ENCODE results near the gene OPCML. TPM values are rescaled to one million over a fixed set of nuclear protein-coding genes. Genes with fewer than 3 reads are reported as not detected.

Gene OPCML
- total RNA-seq, 2 donors from 2014 or later: under 0.01 TPM; not detected in 1

DNA sequence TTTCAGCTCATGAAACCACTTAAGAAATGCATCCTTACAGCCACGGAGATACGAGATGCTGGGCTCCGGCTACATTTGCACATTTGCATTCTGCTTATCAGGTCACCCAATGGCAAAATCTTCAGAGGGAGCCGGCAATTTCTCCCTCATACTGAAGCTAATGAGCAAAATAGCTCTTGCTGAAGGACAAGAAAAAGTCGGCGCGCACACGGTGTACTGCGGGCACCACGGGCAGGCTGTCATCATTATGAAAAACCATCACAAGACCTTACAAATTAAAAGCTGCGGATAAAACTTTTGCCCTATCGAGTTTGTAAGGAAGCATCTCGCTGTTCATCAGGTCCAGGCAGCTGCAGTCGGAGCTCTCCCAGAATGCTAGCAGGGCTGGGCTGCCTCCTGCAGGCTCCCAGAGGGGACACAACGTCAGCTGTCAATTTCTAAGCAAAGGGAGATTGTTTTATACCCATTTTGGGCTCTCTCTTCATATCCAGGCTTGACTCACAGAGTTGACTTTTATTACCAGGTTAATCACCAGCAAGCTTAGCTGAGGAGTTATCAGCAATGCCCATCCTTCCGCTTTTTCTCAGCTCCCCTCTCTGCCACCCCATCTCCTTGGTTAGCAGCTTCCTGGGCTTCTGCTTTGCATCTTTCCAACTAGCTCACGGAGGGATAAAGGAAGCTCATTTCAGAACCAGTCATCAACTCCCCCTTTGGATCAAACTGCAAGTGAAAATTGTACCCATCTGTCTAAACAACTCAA lies 375.1 kb downstream of the OPCML start:
- 27 to 37% methylated on average over 17 of the region's 17 CpGs for WGBS, 2 donors
- Histone ChIP-seq H3K36me3 (replicated peaks in 1 of 2; ENCODE audit: insufficient read depth in 1 of 2, low read depth in 2 of 2) (no peaks in the 10 kb centered on the region), H3K4me3 (no peak overlapping the region), H3K27ac (no peak overlapping the region), H3K27me3 (peaks cover 0 to 5% of the 10 kb centered on the region in 2 donors), H3K9me3 (no peaks in the 10 kb centered on the region), H3K4me1 (peaks cover 3% of the 10 kb centered on the region)
- TF ChIP-seq, protein P1, sequence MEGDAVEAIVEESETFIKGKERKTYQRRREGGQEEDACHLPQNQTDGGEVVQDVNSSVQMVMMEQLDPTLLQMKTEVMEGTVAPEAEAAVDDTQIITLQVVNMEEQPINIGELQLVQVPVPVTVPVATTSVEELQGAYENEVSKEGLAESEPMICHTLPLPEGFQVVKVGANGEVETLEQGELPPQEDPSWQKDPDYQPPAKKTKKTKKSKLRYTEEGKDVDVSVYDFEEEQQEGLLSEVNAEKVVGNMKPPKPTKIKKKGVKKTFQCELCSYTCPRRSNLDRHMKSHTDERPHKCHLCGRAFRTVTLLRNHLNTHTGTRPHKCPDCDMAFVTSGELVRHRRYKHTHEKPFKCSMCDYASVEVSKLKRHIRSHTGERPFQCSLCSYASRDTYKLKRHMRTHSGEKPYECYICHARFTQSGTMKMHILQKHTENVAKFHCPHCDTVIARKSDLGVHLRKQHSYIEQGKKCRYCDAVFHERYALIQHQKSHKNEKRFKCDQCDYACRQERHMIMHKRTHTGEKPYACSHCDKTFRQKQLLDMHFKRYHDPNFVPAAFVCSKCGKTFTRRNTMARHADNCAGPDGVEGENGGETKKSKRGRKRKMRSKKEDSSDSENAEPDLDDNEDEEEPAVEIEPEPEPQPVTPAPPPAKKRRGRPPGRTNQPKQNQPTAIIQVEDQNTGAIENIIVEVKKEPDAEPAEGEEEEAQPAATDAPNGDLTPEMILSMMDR (IDR thresholded peaks at IDR 0.05): no peak
- no peak for TF ChIP-seq POLR2A (IDR thresholded peaks at IDR 0.05)
- DNase-seq (no peak), ATAC-seq (no peak)
- intact Hi-C loops (cut with DNase I): no loop called here

GRCh38 chr11:133154781-133155180 lies 377.5 kb downstream of the OPCML start:
- H3K27me3 ChIP-seq: peaks cover 0 to 5% of the 10 kb centered on the region in 2 donors
- no peak overlapping the region for H3K27ac ChIP-seq
- TF ChIP-seq, protein P1 (IDR thresholded peaks at IDR 0.05): no peak
- no peak for TF ChIP-seq POLR2A (IDR thresholded peaks at IDR 0.05)
- no peaks in the 10 kb centered on the region for H3K4me1 ChIP-seq
- ATAC-seq (no peak), DNase-seq (no peak)
- no peaks in the 10 kb centered on the region for H3K9me3 ChIP-seq
- no peak overlapping the region for H3K4me3 ChIP-seq
- intact Hi-C loops (cut with DNase I): no loop called here
- WGBS, 2 donors: 34 to 40% methylated on average over 4 of the region's 4 CpGs
- no peaks in the 10 kb centered on the region for H3K36me3 ChIP-seq (replicated peaks in 1 of 2; ENCODE audit: insufficient read depth in 1 of 2, low read depth in 2 of 2)

DNA sequence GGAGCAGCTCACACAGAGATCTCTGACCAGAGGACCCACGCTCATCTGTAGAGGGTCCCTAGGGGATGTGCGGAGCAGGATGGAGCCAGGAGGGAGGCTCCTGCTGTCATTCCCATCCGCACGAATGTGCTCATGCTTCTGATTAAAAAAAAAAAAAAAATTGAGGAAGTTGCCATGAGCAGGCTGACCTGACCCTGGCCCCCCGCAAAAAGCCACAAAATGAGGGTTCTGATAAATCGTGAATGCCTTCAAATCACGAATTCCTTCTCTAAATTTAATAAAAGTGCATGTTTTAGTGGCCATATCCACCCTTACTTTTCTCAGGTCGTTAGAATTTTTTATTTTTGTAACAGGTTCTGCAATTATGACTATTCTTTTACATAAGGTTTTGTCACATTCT lies 378.2 kb downstream of the OPCML start:
- peaks cover 0 to 5% of the 10 kb centered on the region in 2 donors for H3K27me3 ChIP-seq
- no peak for TF ChIP-seq POLR2A (IDR thresholded peaks at IDR 0.05)
- TF ChIP-seq, protein P1 (IDR thresholded peaks at IDR 0.05): no peak

DNA sequence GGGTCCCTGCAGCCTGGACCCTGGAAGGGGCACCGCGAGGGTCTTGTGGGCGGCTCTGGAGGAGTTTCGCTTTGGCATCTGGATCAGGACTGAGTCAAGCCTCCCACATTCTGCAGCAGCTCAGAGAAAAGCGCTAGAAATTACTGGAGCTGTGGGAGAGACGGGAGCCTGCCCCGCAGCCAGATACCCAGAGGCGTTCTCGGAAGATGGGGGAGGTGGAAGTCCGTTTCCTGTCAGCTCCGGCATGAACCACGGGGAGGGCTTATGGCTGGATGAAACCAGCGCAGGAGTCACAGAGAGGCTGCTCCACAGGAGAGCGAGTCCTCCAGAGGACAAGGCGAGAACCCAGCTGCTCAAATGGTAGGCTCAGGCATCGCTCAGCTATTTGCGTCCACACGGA lies 379.3 kb downstream of the OPCML start:
- H3K36me3 ChIP-seq (replicated peaks in 1 of 2; ENCODE audit: insufficient read depth in 1 of 2, low read depth in 2 of 2): no peaks in the 10 kb centered on the region
- 44 to 65% methylated on average over 5 to 18 of the region's 18 CpGs for WGBS, 2 donors
- H3K4me1 ChIP-seq: no peaks in the 10 kb centered on the region
- H3K4me3 ChIP-seq: no peak overlapping the region
- no peak for TF ChIP-seq POLR2A (IDR thresholded peaks at IDR 0.05)
- TF ChIP-seq, protein P1 (IDR thresholded peaks at IDR 0.05): no peak
- ATAC-seq (no peak), DNase-seq (no peak)
- H3K27ac ChIP-seq: no peak overlapping the region
- H3K27me3 ChIP-seq: peaks cover 0 to 4% of the 10 kb centered on the region in 2 donors
- no peaks in the 10 kb centered on the region for H3K9me3 ChIP-seq
- intact Hi-C loops (cut with DNase I): no loop called here

More for the DNA sequence above, 378.2 kb downstream of the OPCML start:
- no peak overlapping the region for H3K27ac ChIP-seq
- H3K9me3 ChIP-seq: no peaks in the 10 kb centered on the region
- no peaks in the 10 kb centered on the region for H3K36me3 ChIP-seq (replicated peaks in 1 of 2; ENCODE audit: insufficient read depth in 1 of 2, low read depth in 2 of 2)
- no peaks in the 10 kb centered on the region for H3K4me1 ChIP-seq
- ATAC-seq: no peak
- DNase-seq: no peak
- intact Hi-C loops (cut with DNase I): no loop called here
- no peak overlapping the region for H3K4me3 ChIP-seq
- WGBS, 2 donors: 54 to 58% methylated on average over 8 of the region's 8 CpGs

GRCh38 chr11:133149698-133150097 lies 382.6 kb downstream of the OPCML start:
- ATAC-seq: no peak
- Histone ChIP-seq H3K4me1 (no peaks in the 10 kb centered on the region), H3K27ac (no peak overlapping the region), H3K36me3 (replicated peaks in 1 of 2; ENCODE audit: insufficient read depth in 1 of 2, low read depth in 2 of 2) (no peaks in the 10 kb centered on the region), H3K9me3 (no peaks in the 10 kb centered on the region), H3K4me3 (no peak overlapping the region), H3K27me3 (no peaks in the 10 kb centered on the region)
- WGBS, 2 donors: 51% methylated on average over 4 to 5 of the region's 5 CpGs
- intact Hi-C loops (cut with DNase I): no loop called here
- no peak for DNase-seq
- TF ChIP-seq POLR2A (IDR thresholded peaks at IDR 0.05): no peak
- TF ChIP-seq, protein P1 (IDR thresholded peaks at IDR 0.05): no peak
